Measurements from ENCODE around the gene CATSPER1.

Gene CATSPER1

GRCh38 chr11:66071381-66071801 is 45.1 kb upstream of the CATSPER1 start:
- peak overlapping the region; percentile 91 for H3K27ac ChIP-seq (ENCODE audit: poor library complexity, severe bottlenecking)
- no peak for TF ChIP-seq CTCF (IDR thresholded peaks at IDR 0.05; ENCODE audit: poor library complexity, severe bottlenecking)
- peak overlapping the region; percentile 100 for H3K4me3 ChIP-seq (ENCODE audit: severe bottlenecking)
- H3K27me3 ChIP-seq (ENCODE audit: insufficient read depth, poor library complexity, severe bottlenecking): no peaks in the 10 kb centered on the region
- ATAC-seq (ENCODE audit: low read depth) (no peak), DNase-seq (ENCODE audit: low spot score) (no peak)
- no peaks in the 10 kb centered on the region for H3K9me3 ChIP-seq (ENCODE audit: severe bottlenecking)
- peaks cover 7% of the 10 kb centered on the region for H3K4me1 ChIP-seq (ENCODE audit: insufficient read depth, poor library complexity, severe bottlenecking)
- peaks cover 50% of the 10 kb centered on the region for H3K36me3 ChIP-seq (ENCODE audit: low read depth)

GRCh38 chr11:66070604-66071380 is 44.5 kb upstream of the CATSPER1 start:
- H3K36me3 ChIP-seq (ENCODE audit: low read depth): peaks cover 50% of the 10 kb centered on the region
- H3K9me3 ChIP-seq (ENCODE audit: severe bottlenecking): no peaks in the 10 kb centered on the region
- H3K27ac ChIP-seq (ENCODE audit: poor library complexity, severe bottlenecking): peak overlapping the region; percentile 91
- no peak for TF ChIP-seq CTCF (IDR thresholded peaks at IDR 0.05; ENCODE audit: poor library complexity, severe bottlenecking)
- peak overlapping the region; percentile 100 for H3K4me3 ChIP-seq (ENCODE audit: severe bottlenecking)
- H3K27me3 ChIP-seq (ENCODE audit: insufficient read depth, poor library complexity, severe bottlenecking): no peaks in the 10 kb centered on the region
- peaks cover 7% of the 10 kb centered on the region for H3K4me1 ChIP-seq (ENCODE audit: insufficient read depth, poor library complexity, severe bottlenecking)
- no peak for DNase-seq (ENCODE audit: low spot score)
- ATAC-seq (ENCODE audit: low read depth): peak; percentile 30

- DNase-seq (ENCODE audit: low spot score) (no peak), ATAC-seq (ENCODE audit: low read depth) (peak; percentile 50)
- peak within 1 kb of the TSS; percentile 100 for H3K4me3 ChIP-seq (ENCODE audit: severe bottlenecking)
- H3K36me3 ChIP-seq (ENCODE audit: low read depth): peaks cover 58% of the 10 kb centered on the region
- no peak for TF ChIP-seq CTCF (IDR thresholded peaks at IDR 0.05; ENCODE audit: poor library complexity, severe bottlenecking)
- H3K27ac ChIP-seq (ENCODE audit: poor library complexity, severe bottlenecking): peak within 1 kb of the TSS; percentile 91
- peaks cover 7% of the 10 kb centered on the region for H3K4me1 ChIP-seq (ENCODE audit: insufficient read depth, poor library complexity, severe bottlenecking)
- no peaks in the 10 kb centered on the region for H3K27me3 ChIP-seq (ENCODE audit: insufficient read depth, poor library complexity, severe bottlenecking)
- no peaks in the 10 kb centered on the region for H3K9me3 ChIP-seq (ENCODE audit: severe bottlenecking)
Observed at GRCh38 chr11:66069715-66070603, 43.7 kb upstream of the CATSPER1 start, which contains the start of gene PACS1. Gene PACS1 (plus strand): TSS chr11:66070272. CDS start chr11:66070487, 215 bp downstream.

GRCh38 chr11:66068923-66069714 is 42.8 kb upstream of the CATSPER1 start:
- ATAC-seq (ENCODE audit: low read depth) (peak; percentile 9), DNase-seq (ENCODE audit: low spot score) (no peak)
- Histone ChIP-seq H3K27me3 (ENCODE audit: insufficient read depth, poor library complexity, severe bottlenecking) (no peaks in the 10 kb centered on the region), H3K36me3 (ENCODE audit: low read depth) (peaks cover 61% of the 10 kb centered on the region), H3K4me1 (ENCODE audit: insufficient read depth, poor library complexity, severe bottlenecking) (peaks cover 7% of the 10 kb centered on the region), H3K27ac (ENCODE audit: poor library complexity, severe bottlenecking) (peak overlapping the region; percentile 91), H3K4me3 (ENCODE audit: severe bottlenecking) (peak overlapping the region; percentile 100), H3K9me3 (ENCODE audit: severe bottlenecking) (no peaks in the 10 kb centered on the region)
- TF ChIP-seq CTCF (IDR thresholded peaks at IDR 0.05; ENCODE audit: poor library complexity, severe bottlenecking): no peak
